Activated B cell treated with CpG ODN at 0.5 μM for 24 hours (primary cell): Measurements from ENCODE around the gene DUSP28. TPM values are rescaled to one million over a fixed set of nuclear protein-coding genes. Genes with fewer than 3 reads are reported as not detected.

Source experiments
- ATAC-seq: fragments of 200-7000 bp; cut with Tn5 transposase; one replicate; pipeline ENCODE4 v1.10.0; 2021; ENCODE audit warnings: low read depth, mild to moderate bottlenecking, moderate library complexity
- CTCF ChIA-PET: fragments of 350-600 bp; sonication (Branson Sonifier 250); formaldehyde crosslinking; loops from one replicate; lab custom pipeline; 2021; ENCODE audit warnings: antibody characterized with exemption; lab: Charles Lee
- POLR2A ChIA-PET: fragments of 350-600 bp; sonication (Branson Sonifier 250); formaldehyde crosslinking; loops from one replicate; lab custom pipeline; 2021; ENCODE audit warnings: antibody characterized with exemption; lab: Charles Lee
- DNase-seq: peaks from one replicate; pipeline ENCODE4 v3.0.0; 2022
- H3K27ac Mint-ChIP-seq: one replicate; pipeline ENCODE4 v1.8.0; 2020; ENCODE audit warnings: mixed read lengths
- H3K27me3 Mint-ChIP-seq: one replicate; pipeline ENCODE4 v1.8.0; 2021; ENCODE audit warnings: mixed read lengths
- H3K36me3 Mint-ChIP-seq: one replicate; pipeline ENCODE4 v1.8.0; 2021; ENCODE audit warnings: low read depth, mixed read lengths
- H3K4me1 Mint-ChIP-seq: one replicate; pipeline ENCODE4 v1.8.0; 2021; ENCODE audit warnings: mixed read lengths
- H3K4me3 Mint-ChIP-seq: one replicate; pipeline ENCODE4 v1.8.0; 2020; ENCODE audit warnings: mild to moderate bottlenecking, mixed read lengths
- H3K9me3 Mint-ChIP-seq: one replicate; pipeline ENCODE4 v1.8.0; 2020; ENCODE audit warnings: mixed read lengths
- intact Hi-C: fragments of 100-400 bp; cut with micrococcal nuclease; formaldehyde crosslinking; loops from one replicate; pipeline ENCODE4 v1.15.1; 2024
- total RNA-seq: library from RNA; stranded (reverse); gene quantifications from 2 replicates; pipeline ENCODE4 v1.2.3, GENCODE V29; 2022
- TF ChIP-seq, protein P1 (sequence below): fragments of 200-600 bp; IDR thresholded peaks from one replicate; pipeline ENCODE4 v1.8.0; 2022; ENCODE audit warnings: antibody characterized with exemption, mild to moderate bottlenecking

DUSP28 gene
- total RNA-seq, 1 donor from 2014 or later, result 11.5 TPM

DNA sequence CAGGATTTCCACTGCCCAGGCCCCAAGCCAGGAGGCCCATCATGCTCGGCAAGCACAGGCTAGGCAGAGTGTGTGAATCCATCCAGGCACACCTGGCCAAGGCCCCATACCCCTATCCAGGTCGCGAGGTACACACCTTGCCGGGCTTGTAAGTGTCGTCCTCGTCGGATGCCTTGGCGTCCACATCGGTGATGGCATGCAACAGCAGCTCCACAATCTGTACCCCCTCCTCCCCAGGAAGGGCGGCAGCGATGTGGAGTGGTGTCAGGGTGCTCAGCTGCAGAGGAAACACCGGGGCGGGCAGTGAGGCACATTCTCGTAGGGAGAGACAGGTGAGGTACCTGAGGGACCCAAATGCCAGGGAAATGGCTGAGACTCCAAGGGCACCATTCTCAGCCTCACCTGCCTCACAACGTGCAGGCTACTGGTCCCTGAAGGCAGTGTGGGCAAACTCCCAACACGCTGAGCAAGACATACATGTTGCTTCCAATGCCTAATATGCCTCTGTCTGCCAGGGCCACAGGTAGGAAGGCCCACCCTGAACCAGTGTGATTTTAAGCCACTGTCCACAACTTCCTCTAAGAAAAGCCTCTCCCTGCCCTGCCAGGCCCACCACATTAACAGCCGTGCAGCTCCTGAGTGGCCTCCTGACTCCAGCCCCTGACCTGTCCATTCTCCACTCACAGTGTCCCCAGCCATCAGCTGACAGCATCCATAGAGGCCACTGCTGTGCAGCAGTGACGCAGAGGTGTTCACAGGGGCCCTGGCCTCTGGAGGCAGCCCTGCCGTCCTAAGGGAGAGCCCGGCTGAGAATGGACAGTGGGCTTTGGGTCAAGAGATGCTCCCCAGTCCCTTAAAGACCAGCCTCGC lies 47.3 kb upstream of the DUSP28 start:
- Mint-ChIP-seq H3K4me1 (peaks cover 17% of the 10 kb centered on the region), H3K27me3 (no peaks in the 10 kb centered on the region), H3K27ac (no peak overlapping the region), H3K36me3 (peaks cover 25% of the 10 kb centered on the region), H3K9me3 (no peaks in the 10 kb centered on the region), H3K4me3 (no peak overlapping the region)
- DNase-seq (no peak), ATAC-seq (no peak)
- ChIA-PET CTCF (interaction anchor here (1.4 to 3.1 kb wide), 4 partner anchors 53 to 327 kb away, joined by 3 to 22 read pairs (median 12); partner anchors contain the start of gene RNPEPL1), POLR2A (no interaction called here)
- TF ChIP-seq, protein P1, sequence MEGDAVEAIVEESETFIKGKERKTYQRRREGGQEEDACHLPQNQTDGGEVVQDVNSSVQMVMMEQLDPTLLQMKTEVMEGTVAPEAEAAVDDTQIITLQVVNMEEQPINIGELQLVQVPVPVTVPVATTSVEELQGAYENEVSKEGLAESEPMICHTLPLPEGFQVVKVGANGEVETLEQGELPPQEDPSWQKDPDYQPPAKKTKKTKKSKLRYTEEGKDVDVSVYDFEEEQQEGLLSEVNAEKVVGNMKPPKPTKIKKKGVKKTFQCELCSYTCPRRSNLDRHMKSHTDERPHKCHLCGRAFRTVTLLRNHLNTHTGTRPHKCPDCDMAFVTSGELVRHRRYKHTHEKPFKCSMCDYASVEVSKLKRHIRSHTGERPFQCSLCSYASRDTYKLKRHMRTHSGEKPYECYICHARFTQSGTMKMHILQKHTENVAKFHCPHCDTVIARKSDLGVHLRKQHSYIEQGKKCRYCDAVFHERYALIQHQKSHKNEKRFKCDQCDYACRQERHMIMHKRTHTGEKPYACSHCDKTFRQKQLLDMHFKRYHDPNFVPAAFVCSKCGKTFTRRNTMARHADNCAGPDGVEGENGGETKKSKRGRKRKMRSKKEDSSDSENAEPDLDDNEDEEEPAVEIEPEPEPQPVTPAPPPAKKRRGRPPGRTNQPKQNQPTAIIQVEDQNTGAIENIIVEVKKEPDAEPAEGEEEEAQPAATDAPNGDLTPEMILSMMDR, result no peak
- intact Hi-C loops, result no loop called here

DNA sequence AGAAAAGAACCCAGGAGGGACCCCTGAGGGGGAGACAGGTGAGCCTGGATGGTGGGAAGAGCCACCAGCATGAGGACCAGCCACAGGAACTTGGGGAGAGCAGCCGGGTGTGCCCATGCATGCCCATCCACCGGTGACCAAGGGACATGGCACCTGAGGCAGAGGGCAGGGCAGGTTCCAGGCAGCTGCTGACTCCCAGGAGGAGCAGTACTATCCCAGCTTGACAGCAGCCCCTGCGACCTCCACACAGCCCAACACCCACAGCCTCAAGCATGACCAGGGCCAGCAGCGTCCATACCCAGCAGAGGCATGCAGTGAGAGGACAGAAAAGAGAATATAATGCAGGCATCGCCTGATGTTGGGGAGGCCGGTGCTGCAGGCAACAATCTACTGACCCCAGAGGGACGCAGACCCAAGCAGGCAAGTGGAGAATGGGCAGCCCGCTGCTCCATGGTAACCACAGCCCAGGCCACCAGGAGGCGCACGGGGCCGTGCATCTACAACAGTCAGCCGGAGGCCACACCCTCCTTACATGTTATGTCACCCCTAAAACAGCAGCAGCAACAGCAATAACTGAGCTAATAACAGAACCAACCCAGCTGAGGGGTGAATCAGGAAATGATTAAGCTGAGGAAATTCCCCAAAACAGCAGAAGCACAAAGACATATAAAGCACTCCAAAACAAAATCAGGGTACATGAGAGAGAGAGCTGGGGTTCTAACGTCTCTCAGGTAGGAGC lies 46.4 kb upstream of the DUSP28 start:
- Mint-ChIP-seq H3K36me3 (peaks cover 21% of the 10 kb centered on the region), H3K9me3 (no peaks in the 10 kb centered on the region), H3K27me3 (no peaks in the 10 kb centered on the region), H3K4me1 (peaks cover 17% of the 10 kb centered on the region), H3K4me3 (peak overlapping the region; percentile 28), H3K27ac (peak overlapping the region; percentile 59)
- ChIA-PET CTCF (interaction anchor here (0.6 to 3.1 kb wide), 18 partner anchors 10 to 327 kb away, joined by 3 to 22 read pairs (median 4); partner anchors contain the start of genes ANKMY1, CAPN10 and RNPEPL1), POLR2A (interaction anchor here (1.1 to 1.4 kb wide), 3 partner anchors 48 to 72 kb away, joined by 12 to 14 read pairs (median 12); partner anchors contain the start of gene CAPN10)
- TF ChIP-seq, protein P1, result peak; percentile 23
- peak; percentile 99 for ATAC-seq
- intact Hi-C loops, result loop anchor here (1.0 to 2.0 kb wide), 4 partner anchors 47 to 220 kb away; partner anchors contain the start of genes CAPN10 and DUSP28
- DNase-seq, result peak; percentile 71

DNA sequence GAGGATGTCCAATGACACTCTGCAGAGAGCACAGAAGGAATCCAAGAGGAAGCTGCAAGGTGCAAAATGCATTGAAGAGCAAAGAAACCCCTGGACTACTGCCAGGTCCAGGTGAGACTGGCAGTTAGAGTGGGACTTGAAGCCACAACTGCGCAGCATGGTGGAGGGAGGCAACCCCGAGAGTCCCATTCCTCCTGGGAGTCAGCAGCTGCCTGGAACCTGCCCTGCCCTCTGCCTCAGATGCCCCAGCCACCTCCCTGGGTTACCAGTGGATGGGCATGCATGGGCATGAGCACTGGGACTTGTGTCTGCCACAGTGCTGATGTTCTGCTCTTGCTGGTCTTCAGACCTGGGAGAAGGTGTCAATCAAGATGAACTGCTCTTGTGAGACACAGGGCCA lies 45.5 kb upstream of the DUSP28 start:
- CTCF ChIA-PET, result interaction anchor here (0.8 to 3.1 kb wide), 11 partner anchors 10 to 326 kb away, joined by 3 to 22 read pairs (median 4); partner anchors contain the start of genes CAPN10 and RNPEPL1
- DNase-seq, result no peak

DNA sequence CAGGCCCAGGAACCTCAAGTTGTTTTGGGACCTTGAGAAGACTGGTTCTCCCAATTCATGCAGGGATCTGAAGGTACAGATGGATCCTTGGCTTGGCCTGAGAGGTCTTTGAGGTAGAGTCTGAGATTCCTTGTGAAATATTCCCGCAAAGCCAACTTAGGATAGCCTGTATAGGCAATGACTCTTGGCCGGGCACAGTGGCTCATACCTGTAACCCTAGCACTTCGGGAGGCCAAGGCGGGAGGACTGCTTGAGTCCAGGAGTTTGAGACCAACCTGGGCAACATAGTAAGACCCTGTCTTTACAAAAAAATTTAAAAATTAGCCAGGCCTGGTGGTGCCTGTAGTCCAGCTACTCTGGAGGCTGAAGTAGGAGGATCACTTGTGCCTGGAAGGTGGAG lies 42.8 kb upstream of the DUSP28 start:
- H3K36me3 Mint-ChIP-seq, result peaks cover 12% of the 10 kb centered on the region
- H3K4me3 Mint-ChIP-seq, result no peak overlapping the region
- no peak for DNase-seq
- intact Hi-C loops, result no loop called here
- no peaks in the 10 kb centered on the region for H3K27me3 Mint-ChIP-seq
- ChIA-PET CTCF (interaction anchor here (1.0 kb wide), 1 partner anchor 49 kb away, joined by 3 read pairs; no protein-coding TSS in a partner anchor), POLR2A (no interaction called here)
- peaks cover 2% of the 10 kb centered on the region for H3K9me3 Mint-ChIP-seq
- H3K27ac Mint-ChIP-seq, result no peak overlapping the region
- peaks cover 17% of the 10 kb centered on the region for H3K4me1 Mint-ChIP-seq
- no peak for ATAC-seq
- TF ChIP-seq, protein P1, result no peak

More for the DNA sequence above, 45.5 kb upstream of the DUSP28 start:
- Mint-ChIP-seq H3K9me3 (no peaks in the 10 kb centered on the region), H3K27me3 (no peaks in the 10 kb centered on the region), H3K4me1 (peaks cover 17% of the 10 kb centered on the region), H3K4me3 (no peak overlapping the region), H3K27ac (no peak overlapping the region), H3K36me3 (peaks cover 16% of the 10 kb centered on the region)
- TF ChIP-seq, protein P1, result no peak
- no peak for ATAC-seq
- intact Hi-C loops, result loop anchor here (1.0 to 2.0 kb wide), 4 partner anchors 46 to 219 kb away; partner anchors contain the start of genes CAPN10 and DUSP28
- POLR2A ChIA-PET, result interaction anchor here (1.1 to 1.4 kb wide), 3 partner anchors 47 to 71 kb away, joined by 12 to 14 read pairs (median 12); partner anchors contain the start of gene CAPN10
